Calu3 (cell line): ENCODE data around the gene LOXL1. TPM values are rescaled to one million over a fixed set of nuclear protein-coding genes. Genes with fewer than 3 reads are reported as not detected.

Source experiments
- BruUV-seq: library from RNA; stranded (reverse); fragments of 400-500 nt; replicated peaks from 2 replicates; lab custom pipeline; 2021; lab: Mats Ljungman, UMichigan
- CTCF ChIA-PET: fragments of 300-600 bp; sonication (Branson Sonifier 250); formaldehyde crosslinking; loops from one replicate; lab custom pipeline; 2022; ENCODE audit warnings: antibody characterized with exemption; lab: Charles Lee
- DNase-seq: peaks from one replicate; pipeline ENCODE4 v3.0.0; 2022
- H3K27ac Mint-ChIP-seq: one replicate; pipeline ENCODE4 v1.8.0; 2022; ENCODE audit warnings: mixed read lengths; ENCODE audit not compliant: unreplicated experiment
- H3K27me3 Mint-ChIP-seq: one replicate; pipeline ENCODE4 v1.8.0; 2022; ENCODE audit warnings: mixed read lengths; ENCODE audit not compliant: unreplicated experiment
- H3K36me3 Mint-ChIP-seq: one replicate; pipeline ENCODE4 v1.8.0; 2022; ENCODE audit warnings: mild to moderate bottlenecking, moderate library complexity, mixed read lengths; ENCODE audit not compliant: insufficient read depth, unreplicated experiment
- H3K4me1 Mint-ChIP-seq: one replicate; pipeline ENCODE4 v1.8.0; 2022; ENCODE audit warnings: mild to moderate bottlenecking, low read depth, mixed read lengths; ENCODE audit not compliant: unreplicated experiment
- H3K4me3 Mint-ChIP-seq: one replicate; pipeline ENCODE4 v1.8.0; 2022; ENCODE audit warnings: mild to moderate bottlenecking, low read depth, moderate library complexity, mixed read lengths; ENCODE audit not compliant: unreplicated experiment
- H3K9me3 Mint-ChIP-seq: one replicate; pipeline ENCODE4 v1.8.0; 2022; ENCODE audit warnings: low read depth, mixed read lengths; ENCODE audit not compliant: unreplicated experiment
- intact Hi-C: fragments of 100-400 bp; cut with micrococcal nuclease; formaldehyde crosslinking; loops from one replicate; pipeline ENCODE4 v1.10.0; 2022; ENCODE audit not compliant: unreplicated experiment
- total RNA-seq: library from RNA; stranded (reverse); gene quantifications from 2 replicates; pipeline ENCODE4 v1.2.3, GENCODE V29; 2022
- TF ChIP-seq, protein P1 (sequence below): fragments of 200-600 bp; IDR thresholded peaks from one replicate; pipeline ENCODE4 v1.8.0; 2022; ENCODE audit warnings: antibody characterized with exemption; ENCODE audit not compliant: unreplicated experiment

The LOXL1 gene
- total RNA-seq, 1 experiment from 2014 or later: 2.1 TPM

DNA sequence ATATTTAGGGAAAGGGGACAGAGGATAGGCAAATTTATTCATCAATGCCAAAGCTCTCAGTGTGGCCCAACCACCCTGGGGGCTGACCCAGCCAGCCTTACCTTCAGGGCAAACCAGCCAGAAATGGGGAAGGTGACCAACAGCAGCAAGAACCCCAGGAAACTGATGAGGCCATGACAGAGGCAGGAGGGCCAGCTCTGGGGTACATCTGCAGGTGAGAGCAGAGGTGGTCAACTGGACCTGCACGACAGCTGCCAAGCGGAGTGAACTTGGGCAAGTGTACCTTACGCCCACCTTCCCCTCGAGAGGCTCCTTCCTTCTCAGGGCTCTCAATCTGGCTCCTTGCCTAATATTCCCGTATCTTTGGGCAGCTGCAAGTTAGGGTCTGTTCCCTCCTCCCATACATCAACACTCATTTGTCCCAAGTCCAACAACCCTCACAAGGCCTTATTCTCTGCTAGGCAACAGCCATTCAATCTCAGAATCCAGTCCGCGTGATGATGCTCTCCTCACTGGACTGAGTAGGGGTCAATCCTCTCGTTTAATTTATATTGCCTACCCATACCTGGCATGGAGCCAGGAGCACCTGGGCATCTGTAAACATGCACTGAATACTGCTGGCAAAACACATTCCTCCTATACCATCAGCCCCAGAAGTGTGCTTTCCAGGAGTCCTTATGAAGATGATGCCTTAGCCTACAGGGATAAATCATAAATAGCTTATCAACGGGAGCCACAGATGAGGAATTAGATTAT, 64.2 kb downstream of the LOXL1 start:
- Mint-ChIP-seq H3K4me1 (peaks cover 85% of the 10 kb centered on the region), H3K9me3 (no peaks in the 10 kb centered on the region), H3K4me3 (peak overlapping the region; percentile 19), H3K36me3 (peaks cover 62% of the 10 kb centered on the region), H3K27me3 (no peaks in the 10 kb centered on the region), H3K27ac (peak overlapping the region; percentile 68)
- no peak for DNase-seq
- TF ChIP-seq, protein P1, sequence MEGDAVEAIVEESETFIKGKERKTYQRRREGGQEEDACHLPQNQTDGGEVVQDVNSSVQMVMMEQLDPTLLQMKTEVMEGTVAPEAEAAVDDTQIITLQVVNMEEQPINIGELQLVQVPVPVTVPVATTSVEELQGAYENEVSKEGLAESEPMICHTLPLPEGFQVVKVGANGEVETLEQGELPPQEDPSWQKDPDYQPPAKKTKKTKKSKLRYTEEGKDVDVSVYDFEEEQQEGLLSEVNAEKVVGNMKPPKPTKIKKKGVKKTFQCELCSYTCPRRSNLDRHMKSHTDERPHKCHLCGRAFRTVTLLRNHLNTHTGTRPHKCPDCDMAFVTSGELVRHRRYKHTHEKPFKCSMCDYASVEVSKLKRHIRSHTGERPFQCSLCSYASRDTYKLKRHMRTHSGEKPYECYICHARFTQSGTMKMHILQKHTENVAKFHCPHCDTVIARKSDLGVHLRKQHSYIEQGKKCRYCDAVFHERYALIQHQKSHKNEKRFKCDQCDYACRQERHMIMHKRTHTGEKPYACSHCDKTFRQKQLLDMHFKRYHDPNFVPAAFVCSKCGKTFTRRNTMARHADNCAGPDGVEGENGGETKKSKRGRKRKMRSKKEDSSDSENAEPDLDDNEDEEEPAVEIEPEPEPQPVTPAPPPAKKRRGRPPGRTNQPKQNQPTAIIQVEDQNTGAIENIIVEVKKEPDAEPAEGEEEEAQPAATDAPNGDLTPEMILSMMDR: no peak
- intact Hi-C loops: no loop called here
- CTCF ChIA-PET: interaction anchor here (1.9 kb wide), 1 partner anchor 17 kb away, joined by 4 read pairs; no protein-coding TSS in a partner anchor
- no TSS peak for BruUV-seq

GRCh38 chr15:73991260-73991659, 65.0 kb downstream of the LOXL1 start:
- TF ChIP-seq, protein P1: no peak
- intact Hi-C loops: no loop called here
- H3K4me3 Mint-ChIP-seq: peak overlapping the region; percentile 80
- H3K4me1 Mint-ChIP-seq: peaks cover 82% of the 10 kb centered on the region
- peaks cover 66% of the 10 kb centered on the region for H3K36me3 Mint-ChIP-seq
- H3K27me3 Mint-ChIP-seq: no peaks in the 10 kb centered on the region
- peak overlapping the region; percentile 40 for H3K27ac Mint-ChIP-seq
- no peaks in the 10 kb centered on the region for H3K9me3 Mint-ChIP-seq
- BruUV-seq: TSS peak; percentile 26
- DNase-seq: no peak
- CTCF ChIA-PET: interaction anchor here (1.9 kb wide), 1 partner anchor 18 kb away, joined by 4 read pairs; no protein-coding TSS in a partner anchor

- Mint-ChIP-seq H3K36me3 (peaks cover 65% of the 10 kb centered on the region), H3K4me3 (peak within 1 kb of the TSS; percentile 80), H3K27me3 (no peaks in the 10 kb centered on the region), H3K4me1 (peaks cover 82% of the 10 kb centered on the region), H3K27ac (peak within 1 kb of the TSS; percentile 40), H3K9me3 (no peaks in the 10 kb centered on the region)
- BruUV-seq: no TSS peak
- CTCF ChIA-PET: interaction anchor here (1.9 kb wide), 1 partner anchor 19 kb away, joined by 4 read pairs; no protein-coding TSS in a partner anchor
- peak; percentile 99 for DNase-seq
- TF ChIP-seq, protein P1: peak; percentile 95
- intact Hi-C loops: no loop called here
Measured at GRCh38 chr15:73991726-73992593, 65.7 kb downstream of the LOXL1 start, which contains the start of gene STOML1. STOML1 (minus strand) TSS chr15:73992295; CDS start chr15:73992223, 72 bp downstream.

DNA sequence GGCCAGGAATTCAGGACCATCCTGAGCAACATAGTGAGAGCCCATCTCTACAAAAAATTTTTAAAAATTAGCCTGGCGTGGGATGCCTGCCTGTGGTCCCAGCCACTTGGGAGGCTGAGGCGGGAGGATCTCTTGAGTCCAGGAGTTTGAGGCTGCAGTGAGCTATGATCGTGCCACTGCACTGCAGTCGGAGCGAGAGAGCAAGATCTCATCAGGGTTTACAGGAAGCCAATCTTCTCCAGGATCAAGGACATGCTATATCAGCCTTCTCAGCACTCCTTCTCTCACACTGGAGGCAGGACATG, 66.3 kb downstream of the LOXL1 start:
- no TSS peak for BruUV-seq
- peaks cover 65% of the 10 kb centered on the region for H3K36me3 Mint-ChIP-seq
- no peaks in the 10 kb centered on the region for H3K9me3 Mint-ChIP-seq
- no peak for DNase-seq
- H3K27me3 Mint-ChIP-seq: no peaks in the 10 kb centered on the region
- H3K4me3 Mint-ChIP-seq: peak overlapping the region; percentile 80
- TF ChIP-seq, protein P1: no peak
- peak overlapping the region; percentile 11 for H3K27ac Mint-ChIP-seq
- H3K4me1 Mint-ChIP-seq: peaks cover 82% of the 10 kb centered on the region
- intact Hi-C loops: no loop called here
- CTCF ChIA-PET: no interaction called here
